Panc1 (cell line): ENCODE data around the gene RBMS1.

ENCODE experiments used
- CTCF ChIP-seq: fragments of 450-650 bp; IDR thresholded peaks from 2 replicates; pipeline ENCODE4 v1.5.1; 2017; ENCODE audit warnings: mild to moderate bottlenecking
- POLR2AphosphoS5 ChIP-seq: IDR thresholded peaks from 2 replicates; pipeline ENCODE4 v1.6.1; 2012; ENCODE audit warnings: mild to moderate bottlenecking, low read depth, low read length, moderate library complexity
- REST ChIP-seq, 2 experiments: IDR thresholded peaks; 2 replicates each; pipeline ENCODE4 v1.6.1; 2011 to 2012; ENCODE audit warnings: low read depth in 2 of 2, control low read depth in 1 of 2, low read length in 1 of 2, mild to moderate bottlenecking in 1 of 2, moderate library complexity in 1 of 2; ENCODE audit not compliant: insufficient read depth in 1 of 2
- TCF7L2 ChIP-seq: IDR thresholded peaks from 2 replicates; pipeline ENCODE4 v1.6.1; 2011; ENCODE audit warnings: mild to moderate bottlenecking, low read depth, low read length, inconsistent platforms

- no peak for TF ChIP-seq CTCF
- TF ChIP-seq TCF7L2: no peak
- no peak for TF ChIP-seq POLR2AphosphoS5
- TF ChIP-seq REST (IDR thresholded peaks at IDR 0.05; ENCODE audit: insufficient read depth in 1 of 2, low read depth in 2 of 2, low read length in 1 of 2): no peak
Measured at GRCh38 chr2:160362018-160362417, 131.6 kb downstream of the RBMS1 start.
